ENCODE measurements around the gene RAB36. TPM values are rescaled to one million over a fixed set of nuclear protein-coding genes. Genes with fewer than 3 reads are reported as not detected.

Gene RAB36
- total and polyA plus RNA-seq, 4 donors = 0.22 to 0.56 (median 0.37) TPM

- Histone ChIP-seq H3K36me3 (ENCODE audit: control insufficient read depth in 4 of 4, insufficient read depth in 3 of 4, low read depth in 1 of 4, low read length in 3 of 4) (no peaks in the 10 kb centered on the region), H3K4me3 (ENCODE audit: low read depth in 1 of 3, low read length in 3 of 3) (no peak overlapping the region), H3K27ac (ENCODE audit: low read depth in 1 of 2, low read length in 2 of 2) (peak overlapping the region; percentile 50 to 73), H3K9me3 (ENCODE audit: control insufficient read depth in 4 of 4, low read length in 3 of 4) (no peaks in the 10 kb centered on the region), H3K9ac (ENCODE audit: low read depth in 1 of 2, low read length in 2 of 2) (peak overlapping the region in 1 of 2 donors; percentile 25), H3K4me1 (ENCODE audit: control insufficient read depth in 4 of 4, insufficient read depth in 4 of 4, low read length in 3 of 4) (peaks cover 9 to 29% (median 23%) of the 10 kb centered on the region in 4 donors), H3K27me3 (ENCODE audit: control insufficient read depth in 4 of 4, insufficient read depth in 4 of 4, low read length in 3 of 4) (no peaks in the 10 kb centered on the region)
- WGBS = 37% methylated on average over 9 of the region's 9 CpGs
- no peak for DNase-seq (ENCODE audit: low spot score)
- TF ChIP-seq FOXA2 (IDR thresholded peaks at IDR 0.05) (no peak), SP1 (IDR thresholded peaks at IDR 0.05) (peak; percentile 36), NR2F2 (IDR thresholded peaks at IDR 0.05) (no peak), HNF4G (IDR thresholded peaks at IDR 0.05) (no peak), FOXA1 (IDR thresholded peaks at IDR 0.05) (no peak), HNF4A (conservative IDR thresholded peaks at IDR 0.05) (peak in 1 of 2 donors; percentile 70), YY1 (IDR thresholded peaks at IDR 0.05) (peak; percentile 16), RXRA (IDR thresholded peaks at IDR 0.05) (peak; percentile 21 to 82), RAD21 (IDR thresholded peaks at IDR 0.05) (peak; percentile 18), TAF1 (conservative IDR thresholded peaks at IDR 0.05) (no peak), JUND (IDR thresholded peaks at IDR 0.05) (peak in 1 of 2 donors; percentile 76), ZBTB33 (IDR thresholded peaks at IDR 0.05) (no peak), EGR1 (IDR thresholded peaks at IDR 0.05; ENCODE audit: low read depth in 2 of 2) (peak; percentile 50 to 89), GABPA (IDR thresholded peaks at IDR 0.05 in 1 of 2, conservative IDR thresholded peaks at IDR 0.05 in 1 of 2) (no peak)
- TF ChIP-seq, protein P1, sequence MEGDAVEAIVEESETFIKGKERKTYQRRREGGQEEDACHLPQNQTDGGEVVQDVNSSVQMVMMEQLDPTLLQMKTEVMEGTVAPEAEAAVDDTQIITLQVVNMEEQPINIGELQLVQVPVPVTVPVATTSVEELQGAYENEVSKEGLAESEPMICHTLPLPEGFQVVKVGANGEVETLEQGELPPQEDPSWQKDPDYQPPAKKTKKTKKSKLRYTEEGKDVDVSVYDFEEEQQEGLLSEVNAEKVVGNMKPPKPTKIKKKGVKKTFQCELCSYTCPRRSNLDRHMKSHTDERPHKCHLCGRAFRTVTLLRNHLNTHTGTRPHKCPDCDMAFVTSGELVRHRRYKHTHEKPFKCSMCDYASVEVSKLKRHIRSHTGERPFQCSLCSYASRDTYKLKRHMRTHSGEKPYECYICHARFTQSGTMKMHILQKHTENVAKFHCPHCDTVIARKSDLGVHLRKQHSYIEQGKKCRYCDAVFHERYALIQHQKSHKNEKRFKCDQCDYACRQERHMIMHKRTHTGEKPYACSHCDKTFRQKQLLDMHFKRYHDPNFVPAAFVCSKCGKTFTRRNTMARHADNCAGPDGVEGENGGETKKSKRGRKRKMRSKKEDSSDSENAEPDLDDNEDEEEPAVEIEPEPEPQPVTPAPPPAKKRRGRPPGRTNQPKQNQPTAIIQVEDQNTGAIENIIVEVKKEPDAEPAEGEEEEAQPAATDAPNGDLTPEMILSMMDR (IDR thresholded peaks at IDR 0.05; ENCODE audit: low read depth, low read length, missing input control) = no peak
- TF ChIP-seq, protein P2, sequence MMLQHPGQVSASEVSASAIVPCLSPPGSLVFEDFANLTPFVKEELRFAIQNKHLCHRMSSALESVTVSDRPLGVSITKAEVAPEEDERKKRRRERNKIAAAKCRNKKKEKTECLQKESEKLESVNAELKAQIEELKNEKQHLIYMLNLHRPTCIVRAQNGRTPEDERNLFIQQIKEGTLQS (IDR thresholded peaks at IDR 0.05) = peak; percentile 91
- TF ChIP-seq, protein P3, sequence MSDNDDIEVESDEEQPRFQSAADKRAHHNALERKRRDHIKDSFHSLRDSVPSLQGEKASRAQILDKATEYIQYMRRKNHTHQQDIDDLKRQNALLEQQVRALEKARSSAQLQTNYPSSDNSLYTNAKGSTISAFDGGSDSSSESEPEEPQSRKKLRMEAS (IDR thresholded peaks at IDR 0.05) = peak; percentile 67
- TF ChIP-seq, protein P4, sequence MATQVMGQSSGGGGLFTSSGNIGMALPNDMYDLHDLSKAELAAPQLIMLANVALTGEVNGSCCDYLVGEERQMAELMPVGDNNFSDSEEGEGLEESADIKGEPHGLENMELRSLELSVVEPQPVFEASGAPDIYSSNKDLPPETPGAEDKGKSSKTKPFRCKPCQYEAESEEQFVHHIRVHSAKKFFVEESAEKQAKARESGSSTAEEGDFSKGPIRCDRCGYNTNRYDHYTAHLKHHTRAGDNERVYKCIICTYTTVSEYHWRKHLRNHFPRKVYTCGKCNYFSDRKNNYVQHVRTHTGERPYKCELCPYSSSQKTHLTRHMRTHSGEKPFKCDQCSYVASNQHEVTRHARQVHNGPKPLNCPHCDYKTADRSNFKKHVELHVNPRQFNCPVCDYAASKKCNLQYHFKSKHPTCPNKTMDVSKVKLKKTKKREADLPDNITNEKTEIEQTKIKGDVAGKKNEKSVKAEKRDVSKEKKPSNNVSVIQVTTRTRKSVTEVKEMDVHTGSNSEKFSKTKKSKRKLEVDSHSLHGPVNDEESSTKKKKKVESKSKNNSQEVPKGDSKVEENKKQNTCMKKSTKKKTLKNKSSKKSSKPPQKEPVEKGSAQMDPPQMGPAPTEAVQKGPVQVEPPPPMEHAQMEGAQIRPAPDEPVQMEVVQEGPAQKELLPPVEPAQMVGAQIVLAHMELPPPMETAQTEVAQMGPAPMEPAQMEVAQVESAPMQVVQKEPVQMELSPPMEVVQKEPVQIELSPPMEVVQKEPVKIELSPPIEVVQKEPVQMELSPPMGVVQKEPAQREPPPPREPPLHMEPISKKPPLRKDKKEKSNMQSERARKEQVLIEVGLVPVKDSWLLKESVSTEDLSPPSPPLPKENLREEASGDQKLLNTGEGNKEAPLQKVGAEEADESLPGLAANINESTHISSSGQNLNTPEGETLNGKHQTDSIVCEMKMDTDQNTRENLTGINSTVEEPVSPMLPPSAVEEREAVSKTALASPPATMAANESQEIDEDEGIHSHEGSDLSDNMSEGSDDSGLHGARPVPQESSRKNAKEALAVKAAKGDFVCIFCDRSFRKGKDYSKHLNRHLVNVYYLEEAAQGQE (IDR thresholded peaks at IDR 0.05) = no peak
Measured at GRCh38 chr22:23205339-23206049, 60.2 kb downstream of the RAB36 start.

All from liver (tissue), 9 donors.